SH-SY5Y (cell line): ENCODE results near the gene SPINT4.

ENCODE experiments used
- GATA2 ChIP-seq: IDR thresholded peaks from 2 replicates; pipeline ENCODE4 v1.6.1; 2011; ENCODE audit warnings: mild to moderate bottlenecking, low read depth, low read length
- GATA3 ChIP-seq: IDR thresholded peaks from 2 replicates; pipeline ENCODE4 v1.6.1; 2011; ENCODE audit warnings: low read depth, mild to moderate bottlenecking, low read length, moderate library complexity

GRCh38 chr20:45685896-45686295 is 36.3 kb upstream of the SPINT4 start:
- TF ChIP-seq GATA2: no peak
- no peak for TF ChIP-seq GATA3
